Fibroblast of villous mesenchyme (primary cell): Measurements from ENCODE around the gene EXTL1. TPM values are rescaled to one million over a fixed set of nuclear protein-coding genes. Genes with fewer than 3 reads are reported as not detected.
A peak's percentile ranks its signal among the peaks of the same experiment; 100 is the strongest.

Source experiments
- DNase-seq: peaks from one replicate; pipeline ENCODE4 v3.0.0-alpha.2; 2010; ENCODE audit warnings: low read depth
- H3K4me3 ChIP-seq: 2 replicates; pipeline ENCODE4 v1.5.1; 2011; ENCODE audit warnings: low read depth, mild to moderate bottlenecking, low read length
- CTCF ChIP-seq: IDR thresholded peaks from 2 replicates; pipeline ENCODE4 v1.5.1; 2012; ENCODE audit warnings: low read depth, mild to moderate bottlenecking, low read length; ENCODE audit not compliant: insufficient read depth
- total RNA-seq: library from RNA; depleted of rRNA; stranded (reverse); fragments of >200 nt; gene quantifications from 2 replicates; pipeline ENCODE4 v1.2.3, GENCODE V29; 2012

Gene EXTL1
- total RNA-seq, 1 donor = 6.0 TPM

- DNase-seq = peak; percentile 24
- H3K4me3 ChIP-seq = no peak overlapping the region
- no peak for TF ChIP-seq CTCF
These were observed 45.3 kb downstream of the EXTL1 start for GRCh38 chr1:26066857-26067256.

DNA sequence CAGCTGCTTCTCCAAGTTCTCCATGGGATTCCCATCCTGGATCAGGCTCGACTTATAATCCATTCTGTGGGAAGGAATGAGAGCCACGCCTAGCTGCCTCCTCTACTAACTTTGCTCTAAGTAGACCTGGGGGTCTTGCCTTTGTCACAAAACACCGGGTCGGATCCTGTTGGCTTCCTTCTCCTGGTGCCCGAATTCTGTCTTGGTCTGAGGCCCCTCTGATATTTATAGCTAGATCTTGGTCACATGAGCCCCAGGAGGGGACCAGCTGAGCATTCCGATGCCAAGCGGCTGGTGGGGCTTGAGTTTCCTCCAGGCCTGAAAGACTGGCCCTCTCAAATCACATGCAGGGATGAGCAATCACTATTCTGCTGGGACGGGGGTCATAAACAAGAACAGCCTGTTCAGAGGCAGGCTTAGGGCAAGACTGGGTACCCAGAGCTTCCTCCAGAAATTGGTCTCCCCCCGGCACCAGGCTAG is 45.9 kb downstream of the EXTL1 start, which contains the start of gene TRIM63:
Gene TRIM63 (minus strand): TSS at position 199 of the 480 bp plus-strand sequence. CDS start 136 bp downstream, at position 63.
- no peak for DNase-seq
- no peak for TF ChIP-seq CTCF
- no peak within 1 kb of the TSS for H3K4me3 ChIP-seq

- DNase-seq = no peak
- no peak overlapping the region for H3K4me3 ChIP-seq
- TF ChIP-seq CTCF = no peak
These were observed 48.3 kb downstream of the EXTL1 start for GRCh38 chr1:26069941-26070295.

GRCh38 chr1:26070296-26070962 is 48.9 kb downstream of the EXTL1 start:
- DNase-seq = no peak
- no peak overlapping the region for H3K4me3 ChIP-seq
- no peak for TF ChIP-seq CTCF

DNA sequence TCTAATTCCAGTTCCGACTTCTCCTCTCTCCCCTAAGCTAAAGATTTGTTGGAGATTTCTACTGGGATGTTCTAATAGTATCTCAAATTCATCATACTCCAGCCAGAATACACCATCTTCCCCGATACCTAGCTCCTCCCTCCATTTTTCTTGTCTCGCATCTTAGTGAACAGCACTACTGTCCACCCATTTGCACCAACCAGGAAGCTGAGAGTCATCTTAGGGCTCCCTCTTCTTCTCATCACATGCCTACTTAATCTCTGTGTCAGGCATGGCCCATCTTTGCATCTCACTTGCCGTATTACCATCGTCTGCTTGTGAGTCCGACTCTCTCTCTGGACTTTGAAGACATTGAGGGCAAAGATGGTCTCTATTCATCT is 49.4 kb downstream of the EXTL1 start:
- DNase-seq = no peak
- no peak for TF ChIP-seq CTCF
- no peak overlapping the region for H3K4me3 ChIP-seq

DNA sequence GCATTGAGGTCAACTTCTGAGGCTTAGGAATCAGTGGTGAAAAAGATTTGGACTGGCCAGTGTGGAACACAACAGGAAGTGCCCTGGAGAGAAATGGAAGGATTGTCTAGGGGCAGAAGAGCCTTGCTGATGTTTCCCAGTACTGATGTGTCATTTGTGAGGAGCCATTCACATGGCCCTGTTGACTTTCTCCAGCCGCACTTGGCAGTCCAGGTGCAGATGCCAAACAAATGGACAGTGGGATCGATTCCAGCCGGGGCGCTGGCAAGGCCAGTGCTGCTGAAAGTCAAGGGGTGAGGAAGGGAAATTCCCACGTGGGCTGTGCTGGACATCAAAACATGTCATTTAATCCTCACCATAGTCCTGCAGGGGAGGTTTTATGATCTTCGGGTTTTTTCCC is 50.7 kb downstream of the EXTL1 start:
- DNase-seq = no peak
- TF ChIP-seq CTCF = no peak
- H3K4me3 ChIP-seq = no peak overlapping the region
